BE2C (cell line): ENCODE results near the gene MYLK3.

Source experiments
- DNase-seq: peaks from one replicate; pipeline ENCODE4 v3.0.0-alpha.2; 2020
- H3K27me3 ChIP-seq: fragments of 250-450 bp; sonication (Bioruptor Pico); 2 replicates; pipeline ENCODE4 v1.5.1; 2020; ENCODE audit warnings: mild to moderate bottlenecking
- H3K36me3 ChIP-seq: fragments of 250-450 bp; sonication (Bioruptor Pico); 2 replicates; pipeline ENCODE4 v1.5.1; 2020; ENCODE audit warnings: mild to moderate bottlenecking
- H3K4me1 ChIP-seq: fragments of 250-450 bp; sonication (Bioruptor Pico); 2 replicates; pipeline ENCODE4 v1.5.1; 2020
- H3K4me3 ChIP-seq: 2 replicates; pipeline ENCODE4 v1.5.1; 2011; ENCODE audit warnings: low read depth, low read length
- H3K9me3 ChIP-seq: fragments of 250-450 bp; sonication (Bioruptor Pico); 2 replicates; pipeline ENCODE4 v1.5.1; 2020
- TF ChIP-seq, protein P1 (sequence below): IDR thresholded peaks from 2 replicates; pipeline ENCODE4 v1.5.1; 2012; ENCODE audit warnings: mild to moderate bottlenecking, low read depth, low read length

MYLK3 gene

DNA sequence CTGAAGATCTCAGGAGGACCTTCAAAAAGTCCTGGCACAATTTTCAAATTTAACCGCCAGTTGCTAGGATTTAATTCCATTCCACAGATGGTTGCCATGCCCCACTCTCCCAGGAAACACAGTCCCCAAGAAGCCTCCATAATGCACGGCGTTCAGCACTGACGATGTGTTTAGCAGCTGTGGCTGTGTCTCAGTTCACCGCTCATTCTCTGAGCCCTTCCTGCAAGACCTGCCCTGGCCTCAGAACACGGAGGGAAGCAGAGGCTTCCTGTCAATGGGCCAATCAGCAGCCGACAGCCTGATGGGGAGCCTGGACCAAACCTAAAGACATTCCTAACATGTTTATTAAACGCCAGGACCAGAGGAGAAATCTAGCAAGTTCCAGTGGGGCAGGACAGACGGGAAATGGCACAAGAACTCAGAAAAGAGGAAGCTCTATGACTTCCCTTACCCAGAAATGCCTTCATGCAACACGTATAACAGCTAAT, 4.9 kb downstream of the MYLK3 start:
- Histone ChIP-seq H3K4me1 (peaks cover 7% of the 10 kb centered on the region; the same call in 1 of the 2 replicates), H3K36me3 (no peaks in the 10 kb centered on the region), H3K9me3 (no peaks in the 10 kb centered on the region), H3K27me3 (no peaks in the 10 kb centered on the region), H3K4me3 (no peak overlapping the region; the same call in 1 of the 2 replicates)
- TF ChIP-seq, protein P1, sequence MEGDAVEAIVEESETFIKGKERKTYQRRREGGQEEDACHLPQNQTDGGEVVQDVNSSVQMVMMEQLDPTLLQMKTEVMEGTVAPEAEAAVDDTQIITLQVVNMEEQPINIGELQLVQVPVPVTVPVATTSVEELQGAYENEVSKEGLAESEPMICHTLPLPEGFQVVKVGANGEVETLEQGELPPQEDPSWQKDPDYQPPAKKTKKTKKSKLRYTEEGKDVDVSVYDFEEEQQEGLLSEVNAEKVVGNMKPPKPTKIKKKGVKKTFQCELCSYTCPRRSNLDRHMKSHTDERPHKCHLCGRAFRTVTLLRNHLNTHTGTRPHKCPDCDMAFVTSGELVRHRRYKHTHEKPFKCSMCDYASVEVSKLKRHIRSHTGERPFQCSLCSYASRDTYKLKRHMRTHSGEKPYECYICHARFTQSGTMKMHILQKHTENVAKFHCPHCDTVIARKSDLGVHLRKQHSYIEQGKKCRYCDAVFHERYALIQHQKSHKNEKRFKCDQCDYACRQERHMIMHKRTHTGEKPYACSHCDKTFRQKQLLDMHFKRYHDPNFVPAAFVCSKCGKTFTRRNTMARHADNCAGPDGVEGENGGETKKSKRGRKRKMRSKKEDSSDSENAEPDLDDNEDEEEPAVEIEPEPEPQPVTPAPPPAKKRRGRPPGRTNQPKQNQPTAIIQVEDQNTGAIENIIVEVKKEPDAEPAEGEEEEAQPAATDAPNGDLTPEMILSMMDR: no peak
- DNase-seq: no peak

DNA sequence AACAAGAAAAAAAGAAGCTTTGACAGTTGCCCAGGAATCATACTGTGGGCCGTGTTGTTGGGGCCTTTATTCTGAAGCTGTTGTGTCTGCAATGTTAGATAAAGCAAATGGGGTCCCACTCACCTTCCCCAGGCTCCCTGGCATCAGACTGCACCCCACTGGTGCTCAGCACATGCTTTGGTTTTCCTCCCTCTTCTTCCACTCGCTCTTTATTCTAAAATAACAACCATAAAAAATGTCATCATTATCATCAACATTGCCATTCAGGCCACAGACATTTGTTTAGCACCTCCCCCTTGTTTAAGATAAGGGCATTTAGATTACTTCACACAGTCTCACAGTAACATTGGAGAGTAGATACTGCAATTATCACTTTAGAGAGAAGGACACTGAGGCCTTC, 8.2 kb downstream of the MYLK3 start:
- DNase-seq: no peak
- TF ChIP-seq, protein P1: no peak
- Histone ChIP-seq H3K9me3 (no peaks in the 10 kb centered on the region), H3K27me3 (no peaks in the 10 kb centered on the region), H3K4me1 (peaks cover 7% of the 10 kb centered on the region; the same call in 1 of the 2 replicates), H3K4me3 (no peak overlapping the region), H3K36me3 (no peaks in the 10 kb centered on the region)

DNA sequence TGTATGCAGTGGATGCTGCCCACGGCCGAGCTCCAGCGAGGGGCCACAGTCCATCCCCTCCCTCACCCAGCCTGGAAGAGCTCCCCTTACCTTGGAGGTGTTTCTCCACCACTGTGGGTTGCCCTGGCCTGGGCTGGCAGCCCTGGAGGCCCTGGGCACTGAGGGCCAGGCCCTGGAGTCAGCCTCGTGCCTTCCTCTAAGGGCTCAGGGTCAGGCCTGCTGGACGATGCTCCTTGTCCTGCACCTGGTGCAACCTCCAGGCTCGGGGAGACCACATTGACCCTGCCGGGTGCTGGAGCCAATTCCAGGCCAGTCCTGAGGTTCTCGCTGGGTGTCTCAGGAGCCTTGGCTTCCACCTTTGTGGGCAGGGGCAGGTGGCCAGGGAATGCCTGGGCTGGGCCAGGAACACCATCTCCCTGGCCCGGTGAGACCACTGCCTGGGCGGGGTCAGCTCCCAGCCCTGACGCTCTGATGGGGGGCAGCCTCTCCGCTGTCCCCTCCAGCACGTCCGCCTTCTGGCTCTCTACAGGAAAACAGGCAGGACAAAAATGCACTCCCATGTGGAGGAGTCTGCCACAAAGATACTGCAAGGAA, 10.4 kb downstream of the MYLK3 start:
- TF ChIP-seq, protein P1: no peak
- Histone ChIP-seq H3K9me3 (no peaks in the 10 kb centered on the region), H3K4me3 (no peak overlapping the region), H3K36me3 (no peaks in the 10 kb centered on the region), H3K4me1 (no peaks in the 10 kb centered on the region; the same call in 1 of the 2 replicates), H3K27me3 (no peaks in the 10 kb centered on the region)
- DNase-seq: no peak

DNA sequence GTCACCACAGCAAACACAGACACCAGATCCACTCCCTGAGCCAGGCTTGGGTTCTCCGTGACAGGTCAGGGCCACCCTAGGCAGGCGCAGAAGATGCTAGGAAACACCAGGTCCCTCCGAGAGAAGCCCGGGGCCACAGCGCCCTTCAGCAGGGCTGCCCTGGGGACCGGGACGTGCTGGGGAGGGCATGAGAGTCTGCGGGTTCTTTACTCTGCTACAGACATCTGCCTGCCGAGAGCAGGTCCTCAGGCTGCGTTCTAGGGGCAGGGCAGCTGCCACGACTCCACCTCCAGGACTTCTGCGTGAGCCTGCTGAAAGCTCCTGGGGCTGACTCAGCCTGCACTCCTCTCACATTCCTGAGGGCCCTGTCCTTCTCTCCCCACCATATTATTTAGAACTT, 11.4 kb downstream of the MYLK3 start:
- no peak overlapping the region for H3K4me3 ChIP-seq
- no peaks in the 10 kb centered on the region for H3K27me3 ChIP-seq
- H3K9me3 ChIP-seq: no peaks in the 10 kb centered on the region
- DNase-seq: peak; percentile 36
- no peaks in the 10 kb centered on the region for H3K36me3 ChIP-seq
- peaks cover 4% of the 10 kb centered on the region; the same call in 1 of the 2 replicates for H3K4me1 ChIP-seq
- TF ChIP-seq, protein P1: no peak

DNA sequence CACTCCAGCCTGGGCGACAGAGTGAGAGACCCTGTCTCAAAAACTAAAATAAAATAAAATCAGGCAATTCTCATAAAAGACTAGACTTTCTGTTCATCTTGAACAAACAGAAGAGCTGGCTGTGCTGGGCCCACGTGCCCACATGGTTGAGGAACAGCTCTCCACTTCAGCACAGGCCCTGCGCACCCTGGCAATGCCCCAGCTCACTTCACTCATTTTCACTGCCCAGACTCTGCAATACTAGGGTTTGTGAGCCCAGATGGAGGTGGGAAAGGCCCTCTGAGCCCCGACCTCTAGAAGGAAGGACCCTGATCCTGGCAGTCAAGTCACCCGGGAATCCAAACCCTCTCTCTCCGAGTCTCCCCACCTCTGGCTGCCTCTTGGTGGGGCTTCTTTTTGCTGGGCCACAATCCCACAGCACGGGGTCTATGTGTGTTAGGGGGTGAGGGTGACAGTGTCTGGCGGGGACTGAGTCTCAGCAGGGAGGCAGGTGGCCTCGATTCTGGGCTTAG, 14.8 kb downstream of the MYLK3 start:
- TF ChIP-seq, protein P1: no peak
- H3K4me1 ChIP-seq: peaks cover 4% of the 10 kb centered on the region; the same call in 1 of the 2 replicates

DNA sequence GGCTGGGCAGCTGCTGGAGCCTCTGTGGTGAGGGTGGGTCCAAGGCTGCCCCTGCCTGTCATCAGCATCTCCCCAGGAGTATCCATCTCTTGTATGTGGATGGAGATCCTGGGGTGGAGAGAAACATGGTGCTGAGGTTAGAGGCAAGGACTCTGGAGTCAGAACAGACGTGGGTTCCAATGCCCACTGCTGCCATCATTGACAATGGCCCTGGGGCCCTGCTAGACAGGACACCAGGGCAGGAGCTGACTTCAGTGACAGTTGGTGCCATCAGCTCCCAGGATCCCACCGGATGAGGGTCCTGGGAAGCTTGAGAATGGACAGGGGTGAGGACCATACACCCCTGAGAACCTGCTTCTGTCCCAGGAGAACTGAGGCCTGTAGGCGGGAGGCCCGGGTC, 15.6 kb downstream of the MYLK3 start:
- Histone ChIP-seq H3K27me3 (no peaks in the 10 kb centered on the region), H3K4me1 (peaks cover 4% of the 10 kb centered on the region; the same call in 1 of the 2 replicates), H3K9me3 (no peaks in the 10 kb centered on the region), H3K4me3 (no peak overlapping the region), H3K36me3 (no peaks in the 10 kb centered on the region)
- no peak for DNase-seq
- TF ChIP-seq, protein P1: no peak

More for the DNA sequence above, 14.8 kb downstream of the MYLK3 start:
- no peaks in the 10 kb centered on the region for H3K27me3 ChIP-seq
- no peaks in the 10 kb centered on the region for H3K36me3 ChIP-seq
- no peak overlapping the region for H3K4me3 ChIP-seq
- DNase-seq: no peak
- no peaks in the 10 kb centered on the region for H3K9me3 ChIP-seq
